ENCODE measurements around the gene PTPRE.

The PTPRE gene

GRCh38 chr10:128073890-128074289 is 167.0 kb downstream of the PTPRE start:
- Histone ChIP-seq H3K4me1 (ENCODE audit: insufficient read depth, low read length) (no peaks in the 10 kb centered on the region), H3K27me3 (ENCODE audit: control insufficient read depth in 1 of 2, insufficient read depth in 2 of 2, low read length in 2 of 2) (no peaks in the 10 kb centered on the region), H3K4me3 (ENCODE audit: low read depth in 1 of 2, low read length in 2 of 2) (no peak overlapping the region), H3K36me3 (ENCODE audit: insufficient read depth, low read length) (peaks cover 4% of the 10 kb centered on the region), H3K9ac (ENCODE audit: low read length) (no peak overlapping the region), H3K9me3 (ENCODE audit: low read length) (no peaks in the 10 kb centered on the region), H3K27ac (ENCODE audit: low read depth, low read length) (no peak overlapping the region)

- Histone ChIP-seq H3K4me1 (ENCODE audit: insufficient read depth, low read length) (no peaks in the 10 kb centered on the region), H3K9me3 (ENCODE audit: low read length) (no peaks in the 10 kb centered on the region), H3K4me3 (ENCODE audit: low read depth in 1 of 2, low read length in 2 of 2) (no peak overlapping the region), H3K9ac (ENCODE audit: low read length) (no peak overlapping the region), H3K27me3 (ENCODE audit: control insufficient read depth in 1 of 2, insufficient read depth in 2 of 2, low read length in 2 of 2) (no peaks in the 10 kb centered on the region), H3K36me3 (ENCODE audit: insufficient read depth, low read length) (peaks cover 3% of the 10 kb centered on the region), H3K27ac (ENCODE audit: low read depth, low read length) (no peak overlapping the region)
Measured at GRCh38 chr10:128074589-128074988, 167.7 kb downstream of the PTPRE start.

DNA sequence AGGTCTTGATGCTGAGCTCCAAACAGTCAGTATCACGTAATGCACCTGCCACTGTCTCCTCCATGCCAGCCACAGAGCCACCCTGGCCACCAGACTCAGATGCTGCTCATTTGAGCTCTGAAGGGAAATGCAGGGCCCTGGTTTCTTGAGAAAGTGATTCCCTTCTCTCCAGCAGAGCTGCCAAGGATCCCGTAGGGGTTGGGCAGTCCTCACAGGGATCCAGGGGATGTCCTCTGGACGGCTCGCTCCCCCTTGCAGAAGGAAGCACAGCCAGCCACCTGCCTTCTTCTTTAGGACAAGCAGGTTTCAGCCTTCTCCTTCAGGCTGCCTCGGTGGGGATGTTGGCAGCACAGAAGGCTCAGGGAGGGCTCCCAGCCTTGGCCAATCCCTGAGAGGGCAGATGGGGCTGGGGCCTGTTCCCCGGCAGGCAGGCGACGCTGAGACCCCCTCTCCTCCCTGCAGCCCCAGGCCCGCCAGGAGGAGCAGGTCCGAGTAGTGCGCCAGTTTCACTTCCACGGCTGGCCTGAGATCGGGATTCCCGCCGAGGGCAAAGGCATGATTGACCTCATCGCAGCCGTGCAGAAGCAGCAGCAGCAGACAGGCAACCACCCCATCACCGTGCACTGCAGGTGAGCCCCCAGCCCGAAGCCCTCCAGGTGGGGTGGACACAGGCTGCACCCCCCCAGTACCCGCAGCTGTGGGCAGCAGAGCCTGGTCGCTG is 170.4 kb downstream of the PTPRE start:
- Histone ChIP-seq H3K4me1 (ENCODE audit: insufficient read depth, low read length) (no peaks in the 10 kb centered on the region), H3K9me3 (ENCODE audit: low read length) (no peaks in the 10 kb centered on the region), H3K27me3 (ENCODE audit: control insufficient read depth in 1 of 2, insufficient read depth in 2 of 2, low read length in 2 of 2) (no peaks in the 10 kb centered on the region), H3K4me3 (ENCODE audit: low read depth in 1 of 2, low read length in 2 of 2) (no peak overlapping the region), H3K9ac (ENCODE audit: low read length) (no peak overlapping the region), H3K36me3 (ENCODE audit: insufficient read depth, low read length) (no peaks in the 10 kb centered on the region), H3K27ac (ENCODE audit: low read depth, low read length) (no peak overlapping the region)

GRCh38 chr10:128078136-128078969 is 171.4 kb downstream of the PTPRE start:
- Histone ChIP-seq H3K9me3 (ENCODE audit: low read length) (no peaks in the 10 kb centered on the region), H3K4me3 (ENCODE audit: low read depth in 1 of 2, low read length in 2 of 2) (no peak overlapping the region), H3K27me3 (ENCODE audit: control insufficient read depth in 1 of 2, insufficient read depth in 2 of 2, low read length in 2 of 2) (no peaks in the 10 kb centered on the region), H3K9ac (ENCODE audit: low read length) (no peak overlapping the region), H3K36me3 (ENCODE audit: insufficient read depth, low read length) (no peaks in the 10 kb centered on the region), H3K4me1 (ENCODE audit: insufficient read depth, low read length) (no peaks in the 10 kb centered on the region), H3K27ac (ENCODE audit: low read depth, low read length) (no peak overlapping the region)

- H3K27ac ChIP-seq (ENCODE audit: low read depth, low read length): no peak overlapping the region
- no peaks in the 10 kb centered on the region for H3K9me3 ChIP-seq (ENCODE audit: low read length)
- no peak overlapping the region for H3K4me3 ChIP-seq (ENCODE audit: low read depth in 1 of 2, low read length in 2 of 2)
- no peak overlapping the region for H3K9ac ChIP-seq (ENCODE audit: low read length)
- H3K36me3 ChIP-seq (ENCODE audit: insufficient read depth, low read length): no peaks in the 10 kb centered on the region
- H3K27me3 ChIP-seq (ENCODE audit: control insufficient read depth in 1 of 2, insufficient read depth in 2 of 2, low read length in 2 of 2): no peaks in the 10 kb centered on the region
- no peaks in the 10 kb centered on the region for H3K4me1 ChIP-seq (ENCODE audit: insufficient read depth, low read length)
Measured at GRCh38 chr10:128080231-128080630, 173.3 kb downstream of the PTPRE start.

- Histone ChIP-seq H3K4me3 (ENCODE audit: low read depth in 1 of 2, low read length in 2 of 2) (no peak overlapping the region), H3K27me3 (ENCODE audit: control insufficient read depth in 1 of 2, insufficient read depth in 2 of 2, low read length in 2 of 2) (no peaks in the 10 kb centered on the region), H3K27ac (ENCODE audit: low read depth, low read length) (no peak overlapping the region), H3K9ac (ENCODE audit: low read length) (no peak overlapping the region), H3K36me3 (ENCODE audit: insufficient read depth, low read length) (no peaks in the 10 kb centered on the region), H3K9me3 (ENCODE audit: low read length) (no peaks in the 10 kb centered on the region), H3K4me1 (ENCODE audit: insufficient read depth, low read length) (no peaks in the 10 kb centered on the region)
Measured at GRCh38 chr10:128080641-128081040, 173.7 kb downstream of the PTPRE start.

DNA sequence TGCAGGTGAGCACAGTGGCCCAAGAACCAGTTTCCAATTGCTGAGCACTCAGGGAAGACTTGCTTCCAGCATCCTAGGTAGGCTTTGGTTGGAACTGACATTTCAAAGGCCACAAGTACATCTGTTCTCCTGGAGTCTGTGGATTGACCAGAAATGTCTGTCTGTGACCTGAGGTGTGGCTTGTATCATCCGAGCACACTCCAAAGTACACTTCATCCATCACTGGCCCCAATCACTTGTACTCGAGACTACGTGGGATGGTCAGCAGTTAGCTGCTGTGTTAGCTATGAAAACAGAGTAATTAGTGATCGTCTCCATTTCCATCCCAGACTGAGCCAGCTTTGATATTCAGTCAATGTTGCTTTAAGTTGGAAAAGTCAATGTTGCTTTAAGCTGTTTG is 174.3 kb downstream of the PTPRE start:
- H3K9ac ChIP-seq (ENCODE audit: low read length): no peak overlapping the region
- no peak overlapping the region for H3K27ac ChIP-seq (ENCODE audit: low read depth, low read length)
- H3K27me3 ChIP-seq (ENCODE audit: control insufficient read depth in 1 of 2, insufficient read depth in 2 of 2, low read length in 2 of 2): no peaks in the 10 kb centered on the region
- H3K4me3 ChIP-seq (ENCODE audit: low read depth in 1 of 2, low read length in 2 of 2): no peak overlapping the region
- no peaks in the 10 kb centered on the region for H3K4me1 ChIP-seq (ENCODE audit: insufficient read depth, low read length)
- H3K9me3 ChIP-seq (ENCODE audit: low read length): no peaks in the 10 kb centered on the region
- no peaks in the 10 kb centered on the region for H3K36me3 ChIP-seq (ENCODE audit: insufficient read depth, low read length)

GRCh38 chr10:128081720-128082119 is 174.8 kb downstream of the PTPRE start:
- Histone ChIP-seq H3K36me3 (ENCODE audit: insufficient read depth, low read length) (no peaks in the 10 kb centered on the region), H3K9me3 (ENCODE audit: low read length) (no peaks in the 10 kb centered on the region), H3K9ac (ENCODE audit: low read length) (no peak overlapping the region), H3K27ac (ENCODE audit: low read depth, low read length) (no peak overlapping the region), H3K4me1 (ENCODE audit: insufficient read depth, low read length) (no peaks in the 10 kb centered on the region), H3K27me3 (ENCODE audit: control insufficient read depth in 1 of 2, insufficient read depth in 2 of 2, low read length in 2 of 2) (no peaks in the 10 kb centered on the region), H3K4me3 (ENCODE audit: low read depth in 1 of 2, low read length in 2 of 2) (no peak overlapping the region)

DNA sequence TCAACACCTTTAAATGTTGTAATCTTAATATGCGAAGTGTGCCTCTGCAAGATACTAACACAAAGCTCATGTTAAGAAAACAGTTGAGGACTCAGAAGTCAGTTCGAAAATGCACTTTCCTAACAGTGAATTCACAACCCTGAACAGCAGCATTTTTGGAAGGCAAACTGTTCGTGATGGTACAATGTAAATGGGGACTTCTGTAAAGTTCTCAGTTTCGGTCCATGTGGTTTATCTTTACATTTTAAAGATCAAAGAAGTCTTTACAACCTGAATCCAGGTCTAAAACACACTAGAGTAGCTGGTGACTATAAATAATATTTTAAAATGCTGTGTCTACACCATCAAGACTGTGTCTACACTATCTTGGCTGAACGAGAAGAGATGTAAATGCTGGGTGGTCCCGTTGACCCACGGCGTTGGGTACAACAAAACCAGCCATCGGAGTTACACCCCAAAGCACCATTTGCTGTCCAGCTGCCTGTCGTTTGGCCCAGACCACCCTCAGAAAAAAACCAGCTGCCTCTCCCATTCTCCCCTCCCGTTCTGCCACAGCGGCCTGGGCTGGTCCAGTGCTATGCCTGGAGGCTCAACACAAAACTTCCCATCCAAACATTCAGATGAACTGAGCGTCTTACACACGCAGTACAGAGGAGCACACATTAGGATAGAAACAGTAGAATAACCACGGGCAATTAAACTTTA is 176.4 kb downstream of the PTPRE start:
- Histone ChIP-seq H3K9ac (ENCODE audit: low read length) (no peak overlapping the region), H3K9me3 (ENCODE audit: low read length) (no peaks in the 10 kb centered on the region), H3K4me3 (ENCODE audit: low read depth in 1 of 2, low read length in 2 of 2) (no peak overlapping the region), H3K27ac (ENCODE audit: low read depth, low read length) (no peak overlapping the region), H3K4me1 (ENCODE audit: insufficient read depth, low read length) (no peaks in the 10 kb centered on the region), H3K36me3 (ENCODE audit: insufficient read depth, low read length) (no peaks in the 10 kb centered on the region), H3K27me3 (ENCODE audit: control insufficient read depth in 1 of 2, insufficient read depth in 2 of 2, low read length in 2 of 2) (no peaks in the 10 kb centered on the region)

GRCh38 chr10:128084364-128084763 is 177.5 kb downstream of the PTPRE start:
- Histone ChIP-seq H3K9ac (ENCODE audit: low read length) (no peak overlapping the region), H3K4me1 (ENCODE audit: insufficient read depth, low read length) (no peaks in the 10 kb centered on the region), H3K4me3 (ENCODE audit: low read depth in 1 of 2, low read length in 2 of 2) (no peak overlapping the region), H3K36me3 (ENCODE audit: insufficient read depth, low read length) (no peaks in the 10 kb centered on the region), H3K27ac (ENCODE audit: low read depth, low read length) (no peak overlapping the region), H3K27me3 (ENCODE audit: control insufficient read depth in 1 of 2, insufficient read depth in 2 of 2, low read length in 2 of 2) (no peaks in the 10 kb centered on the region), H3K9me3 (ENCODE audit: low read length) (no peaks in the 10 kb centered on the region)

DNA sequence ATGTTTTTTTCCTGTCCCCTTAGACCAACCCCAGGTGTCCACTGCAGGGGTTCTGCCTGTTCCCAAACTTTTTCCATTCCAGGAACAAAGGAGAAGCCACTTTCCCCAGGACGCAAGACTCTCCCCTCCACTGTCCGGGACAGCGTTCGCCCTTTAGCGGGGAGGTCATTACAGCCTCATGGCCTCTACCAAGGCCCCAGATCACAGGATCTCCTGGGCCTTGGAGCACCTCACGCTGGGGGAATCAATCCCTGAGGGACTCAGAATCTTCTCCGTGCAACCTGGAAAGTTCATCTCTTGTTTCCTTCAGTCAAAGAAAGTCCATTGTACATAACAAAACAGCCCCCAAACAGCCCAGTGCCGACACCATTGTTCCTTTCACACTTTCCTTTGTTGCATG is 178.1 kb downstream of the PTPRE start:
- Histone ChIP-seq H3K27me3 (ENCODE audit: control insufficient read depth in 1 of 2, insufficient read depth in 2 of 2, low read length in 2 of 2) (no peaks in the 10 kb centered on the region), H3K9me3 (ENCODE audit: low read length) (no peaks in the 10 kb centered on the region), H3K27ac (ENCODE audit: low read depth, low read length) (no peak overlapping the region), H3K9ac (ENCODE audit: low read length) (no peak overlapping the region), H3K4me1 (ENCODE audit: insufficient read depth, low read length) (no peaks in the 10 kb centered on the region), H3K4me3 (ENCODE audit: low read depth in 1 of 2, low read length in 2 of 2) (no peak overlapping the region), H3K36me3 (ENCODE audit: insufficient read depth, low read length) (no peaks in the 10 kb centered on the region)

All from muscle layer of colon (tissue), 2 donors.